Uterus (tissue), 4 donors: ENCODE data around the gene HERC4. TPM values are rescaled to one million over a fixed set of nuclear protein-coding genes. Genes with fewer than 3 reads are reported as not detected.
"Not testable (repeated sequence)": the region's sequence is repeated elsewhere in the genome, so short reads cannot be mapped to it uniquely, and the experiment has no call there.

ENCODE experiments used
- DNase-seq, 2 donors: peaks; one replicate each; pipeline ENCODE4 v3.0.0-alpha.2; 2019 to 2020
- H3K27ac ChIP-seq, 2 donors: fragments of 200-600 bp; sonication (generic); 1 replicate in 1 of 2; 2 replicates in 1 of 2; pipeline ENCODE4 v1.5.1; 2016 to 2018
- H3K27me3 ChIP-seq, 2 donors: fragments of 200-600 bp; sonication (generic); one replicate each; pipeline ENCODE4 v1.5.1; 2018 to 2019; ENCODE audit warnings: control low read depth in 1 of 2
- H3K36me3 ChIP-seq, 2 donors: fragments of 200-600 bp; sonication (generic); one replicate each; pipeline ENCODE4 v1.5.1; 2019; ENCODE audit warnings: control low read depth in 1 of 2
- H3K4me1 ChIP-seq, 2 donors: fragments of 200-600 bp; sonication (generic); one replicate each; pipeline ENCODE4 v1.5.1; 2018 to 2019; ENCODE audit warnings: control low read depth in 1 of 2
- H3K4me3 ChIP-seq, 2 donors: fragments of 200-600 bp; sonication (generic); 1 replicate in 1 of 2; 2 replicates in 1 of 2; pipeline ENCODE4 v1.5.1; 2018 to 2019; ENCODE audit warnings: mild to moderate bottlenecking in 1 of 2
- H3K9me3 ChIP-seq, 2 donors: fragments of 200-600 bp; sonication (generic); one replicate each; pipeline ENCODE4 v1.5.1; 2019; ENCODE audit warnings: control low read depth in 1 of 2
- POLR2A ChIP-seq, 2 donors: fragments of 450-650 bp; IDR thresholded peaks; one replicate each; pipeline ENCODE4 v1.6.1; 2016; ENCODE audit warnings: antibody characterized with exemption in 2 of 2, mild to moderate bottlenecking in 1 of 2, moderate library complexity in 1 of 2
- intact Hi-C: fragments of 100-400 bp; cut with DNase I; formaldehyde crosslinking; loops from one replicate; pipeline ENCODE4 v1.15.1; 2023; ENCODE audit warnings: low total_unique reads
- total RNA-seq, 4 donors: library from RNA; depleted of rRNA in 3 of 4; stranded (reverse); fragments of >200 nt in 3 of 4; gene quantifications; one replicate each; pipeline versions ENCODE4 v1.1.0 to v1.2.4, GENCODE V29; 2014 to 2023
- TF ChIP-seq, protein P1 (sequence below), 4 experiments: fragments of 200-600 bp in 2 of 4; fragments of 450-650 bp in 2 of 4; sonication (generic) in 2 of 4; IDR thresholded peaks; one replicate each; pipeline ENCODE4 v1.5.1; 2016 to 2019; ENCODE audit warnings: antibody characterized with exemption in 4 of 4, mild to moderate bottlenecking in 2 of 4, moderate library complexity in 1 of 4
- donor health status: DM: yes; HTN: yes; CAD: no.

HERC4 gene
- total RNA-seq, 4 donors from 2014 or later, result 31.8 to 119 (median 56.2) TPM

DNA sequence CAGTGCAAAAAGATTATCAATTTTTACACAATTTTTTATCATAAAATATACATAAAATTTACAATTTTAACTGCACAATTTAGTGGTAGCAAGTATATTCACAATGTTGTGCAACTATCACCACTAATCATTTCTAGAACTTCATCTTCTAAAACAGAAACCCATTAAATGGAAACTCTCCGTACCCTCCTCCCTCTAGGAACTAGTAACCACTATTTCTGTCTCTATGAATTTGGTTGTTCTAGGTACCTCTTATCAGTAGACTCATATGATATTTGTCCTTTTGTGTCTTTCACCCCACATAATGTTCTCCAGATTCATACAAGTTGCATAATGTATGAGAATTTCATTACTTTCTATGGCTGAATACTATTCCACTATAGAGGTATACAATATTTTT is 73.5 kb downstream of the HERC4 start:
- Histone ChIP-seq H3K4me3 (no peak overlapping the region), H3K9me3 (no peaks in the 10 kb centered on the region), H3K4me1 (no peaks in the 10 kb centered on the region), H3K27ac (no peak overlapping the region), H3K27me3 (no peaks in the 10 kb centered on the region), H3K36me3 (no peaks in the 10 kb centered on the region)
- intact Hi-C loops, result no loop called here
- DNase-seq, result no peak
- TF ChIP-seq POLR2A (IDR thresholded peaks at IDR 0.05), result no peak
- TF ChIP-seq, protein P1, sequence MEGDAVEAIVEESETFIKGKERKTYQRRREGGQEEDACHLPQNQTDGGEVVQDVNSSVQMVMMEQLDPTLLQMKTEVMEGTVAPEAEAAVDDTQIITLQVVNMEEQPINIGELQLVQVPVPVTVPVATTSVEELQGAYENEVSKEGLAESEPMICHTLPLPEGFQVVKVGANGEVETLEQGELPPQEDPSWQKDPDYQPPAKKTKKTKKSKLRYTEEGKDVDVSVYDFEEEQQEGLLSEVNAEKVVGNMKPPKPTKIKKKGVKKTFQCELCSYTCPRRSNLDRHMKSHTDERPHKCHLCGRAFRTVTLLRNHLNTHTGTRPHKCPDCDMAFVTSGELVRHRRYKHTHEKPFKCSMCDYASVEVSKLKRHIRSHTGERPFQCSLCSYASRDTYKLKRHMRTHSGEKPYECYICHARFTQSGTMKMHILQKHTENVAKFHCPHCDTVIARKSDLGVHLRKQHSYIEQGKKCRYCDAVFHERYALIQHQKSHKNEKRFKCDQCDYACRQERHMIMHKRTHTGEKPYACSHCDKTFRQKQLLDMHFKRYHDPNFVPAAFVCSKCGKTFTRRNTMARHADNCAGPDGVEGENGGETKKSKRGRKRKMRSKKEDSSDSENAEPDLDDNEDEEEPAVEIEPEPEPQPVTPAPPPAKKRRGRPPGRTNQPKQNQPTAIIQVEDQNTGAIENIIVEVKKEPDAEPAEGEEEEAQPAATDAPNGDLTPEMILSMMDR (IDR thresholded peaks at IDR 0.05), result no peak

DNA sequence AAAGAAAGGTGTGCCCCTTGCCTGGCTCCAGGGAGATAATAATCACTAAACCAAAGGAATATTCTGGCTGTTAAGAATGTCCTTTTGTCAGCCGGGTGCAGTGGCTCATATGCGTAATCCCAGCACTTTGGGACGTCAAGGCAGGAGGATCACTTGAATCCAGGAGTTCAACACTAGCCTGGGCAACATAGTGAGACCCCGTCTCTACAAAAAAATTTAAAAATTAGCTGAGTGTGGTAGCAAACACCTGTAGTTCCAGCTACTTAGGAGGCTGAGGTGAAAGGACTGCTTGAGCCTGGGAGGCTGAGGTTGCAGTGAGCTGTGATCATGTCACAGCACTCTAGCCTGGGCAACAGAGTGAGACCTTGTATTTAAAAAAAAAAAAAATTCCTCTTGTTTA is 74.1 kb downstream of the HERC4 start:
- H3K4me3 ChIP-seq, result no peak overlapping the region
- H3K4me1 ChIP-seq, result no peaks in the 10 kb centered on the region
- no peak for TF ChIP-seq POLR2A (IDR thresholded peaks at IDR 0.05)
- no peaks in the 10 kb centered on the region for H3K36me3 ChIP-seq
- no peaks in the 10 kb centered on the region for H3K27me3 ChIP-seq
- no peak for DNase-seq
- intact Hi-C loops, result no loop called here
- no peak overlapping the region for H3K27ac ChIP-seq
- H3K9me3 ChIP-seq, result no peaks in the 10 kb centered on the region

DNA sequence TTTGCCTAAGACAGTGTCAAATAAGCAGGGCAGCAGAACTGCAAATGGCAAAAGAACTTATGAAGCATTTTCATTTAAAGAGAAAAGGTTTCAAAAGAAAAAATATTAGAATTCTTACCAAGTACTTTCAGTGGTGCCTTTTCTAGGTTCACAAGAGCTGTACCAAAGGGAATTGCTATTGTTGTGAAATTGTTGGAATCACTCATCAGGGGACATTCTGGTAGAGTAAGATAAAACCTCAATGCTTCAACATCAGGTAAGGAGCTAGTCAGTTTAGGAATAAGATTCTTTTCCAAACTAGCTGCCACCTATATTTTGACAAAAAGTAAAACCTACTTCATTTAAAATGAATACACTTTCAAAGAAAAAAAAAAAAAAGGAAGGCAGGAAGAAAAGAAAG is 85.0 kb downstream of the HERC4 start:
- Histone ChIP-seq H3K27me3 (no peaks in the 10 kb centered on the region), H3K4me1 (no peaks in the 10 kb centered on the region), H3K4me3 (no peak overlapping the region), H3K9me3 (no peaks in the 10 kb centered on the region), H3K27ac (no peak overlapping the region), H3K36me3 (no peaks in the 10 kb centered on the region)
- TF ChIP-seq POLR2A (IDR thresholded peaks at IDR 0.05), result no peak
- TF ChIP-seq, protein P1 (IDR thresholded peaks at IDR 0.05), result no peak
- no peak for DNase-seq
- intact Hi-C loops, result no loop called here

DNA sequence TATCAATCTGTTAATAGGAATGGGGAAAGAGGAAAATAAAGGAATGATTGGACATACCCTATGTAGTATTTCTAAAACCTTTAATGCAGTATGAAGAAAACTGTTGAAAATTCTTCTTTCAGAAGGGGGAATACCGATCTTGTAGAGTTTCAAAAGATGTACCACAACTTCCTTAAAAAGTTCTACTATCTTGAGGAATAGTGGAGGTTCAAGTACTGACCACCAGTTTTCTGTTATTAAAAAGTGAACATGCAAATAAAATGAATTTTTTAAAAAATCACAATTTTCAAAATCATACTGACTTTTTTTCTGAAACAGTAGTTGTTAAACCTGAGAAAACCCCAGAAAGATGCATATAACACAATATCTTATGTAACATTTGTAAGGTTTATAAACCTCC is 86.5 kb downstream of the HERC4 start:
- H3K36me3 ChIP-seq, result no peaks in the 10 kb centered on the region
- no peak for DNase-seq
- intact Hi-C loops, result no loop called here

DNA sequence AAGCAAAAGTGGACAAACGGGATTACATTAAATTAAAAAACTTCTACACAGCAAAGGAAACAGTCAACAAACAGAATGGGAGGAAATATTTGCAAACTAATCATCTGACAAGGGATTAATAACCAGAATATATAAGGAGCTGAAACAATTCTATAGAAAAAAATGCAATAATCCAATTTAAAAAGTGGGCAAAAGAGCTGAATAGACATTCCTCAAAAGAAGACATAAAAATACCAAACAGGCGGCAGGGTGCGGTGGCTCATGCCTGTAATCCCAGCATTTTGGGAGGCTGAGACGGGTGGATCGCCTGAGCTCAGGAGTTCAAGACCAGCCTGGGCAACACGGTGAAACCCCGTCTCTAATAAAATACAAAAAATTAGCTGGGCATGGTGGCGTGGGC is 92.5 kb downstream of the HERC4 start:
- H3K27ac ChIP-seq, DNase-seq, H3K27me3 ChIP-seq, intact Hi-C loops, H3K4me1 ChIP-seq, H3K9me3 ChIP-seq, H3K4me3 ChIP-seq, H3K36me3 ChIP-seq: not testable (repeated sequence)

More for the DNA sequence above, 86.5 kb downstream of the HERC4 start:
- no peaks in the 10 kb centered on the region for H3K27me3 ChIP-seq
- no peak for TF ChIP-seq POLR2A (IDR thresholded peaks at IDR 0.05)
- TF ChIP-seq, protein P1 (IDR thresholded peaks at IDR 0.05), result no peak
- H3K4me1 ChIP-seq, result no peaks in the 10 kb centered on the region
- no peak overlapping the region for H3K27ac ChIP-seq
- no peaks in the 10 kb centered on the region for H3K9me3 ChIP-seq
- no peak overlapping the region for H3K4me3 ChIP-seq

DNA sequence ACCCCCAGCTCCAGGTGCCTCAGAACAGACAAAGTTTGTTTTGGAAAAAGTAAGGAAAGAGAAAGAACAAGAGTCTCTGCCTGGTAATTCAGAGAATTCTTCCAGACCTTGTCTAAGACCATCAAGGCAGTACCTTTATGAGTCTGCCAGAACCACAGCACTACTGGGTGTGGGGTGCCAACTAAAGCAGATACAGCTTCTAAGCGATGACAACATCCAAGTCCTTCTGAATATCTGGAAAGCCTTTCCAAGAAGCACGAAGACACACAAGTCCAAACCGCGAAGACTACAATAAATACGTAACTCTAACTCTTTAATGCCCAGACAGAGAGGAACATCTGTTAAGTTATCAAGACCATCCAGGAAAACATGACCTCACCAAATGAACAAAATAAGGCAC is 96.3 kb downstream of the HERC4 start:
- TF ChIP-seq POLR2A (IDR thresholded peaks at IDR 0.05), result no peak
- TF ChIP-seq, protein P1 (IDR thresholded peaks at IDR 0.05), result no peak
- no peak overlapping the region for H3K4me3 ChIP-seq
- H3K36me3 ChIP-seq, result no peaks in the 10 kb centered on the region
- DNase-seq, result no peak
- no peak overlapping the region for H3K27ac ChIP-seq
- no peaks in the 10 kb centered on the region for H3K4me1 ChIP-seq
- H3K27me3 ChIP-seq, result no peaks in the 10 kb centered on the region
- H3K9me3 ChIP-seq, result no peaks in the 10 kb centered on the region
- intact Hi-C loops, result no loop called here
